Astrocyte of the cerebellum (primary cell): Measurements from ENCODE around the gene DNMT1.

Experiments used
- DNase-seq: peaks from one replicate; pipeline ENCODE4 v3.0.0-alpha.2; 2011; ENCODE audit warnings: low read depth
- H3K4me3 ChIP-seq: 2 replicates; pipeline ENCODE4 v1.5.1; 2011; ENCODE audit warnings: mild to moderate bottlenecking, low read depth, low read length, moderate library complexity
- CTCF ChIP-seq: IDR thresholded peaks from 2 replicates; pipeline ENCODE4 v1.5.1; 2012; ENCODE audit warnings: low read length, low read depth, moderate library complexity, mild to moderate bottlenecking; ENCODE audit errors: missing control alignments
- in situ Hi-C: cut with HindIII; loops from 2 replicates; pipeline ENCODE4 v1.10.0; 2017; ENCODE audit warnings: low sequenced_read_pairs

The DNMT1 gene

GRCh38 chr19:10093295-10094186 is 101.2 kb downstream of the DNMT1 start:
- in situ Hi-C loops, result no loop called here
- DNase-seq, result no peak
- H3K4me3 ChIP-seq, result no peak overlapping the region
- no peak for TF ChIP-seq CTCF

- in situ Hi-C loops, result no loop called here
- DNase-seq, result no peak
- H3K4me3 ChIP-seq, result no peak overlapping the region
- TF ChIP-seq CTCF, result no peak
These were observed 102.0 kb downstream of the DNMT1 start for GRCh38 chr19:10092648-10093294.

- in situ Hi-C loops, result no loop called here
- H3K4me3 ChIP-seq, result no peak overlapping the region
- TF ChIP-seq CTCF, result no peak
- DNase-seq, result no peak
These were observed 102.7 kb downstream of the DNMT1 start for GRCh38 chr19:10091895-10092641.

- TF ChIP-seq CTCF, result no peak
- in situ Hi-C loops, result no loop called here
- no peak overlapping the region for H3K4me3 ChIP-seq
- DNase-seq, result no peak
These were observed 103.4 kb downstream of the DNMT1 start for GRCh38 chr19:10091370-10091687.

GRCh38 chr19:10089801-10090375 is 104.9 kb downstream of the DNMT1 start:
- in situ Hi-C loops, result no loop called here
- H3K4me3 ChIP-seq, result no peak overlapping the region
- TF ChIP-seq CTCF, result no peak
- DNase-seq, result no peak

- in situ Hi-C loops, result no loop called here
- TF ChIP-seq CTCF, result no peak
- no peak for DNase-seq
- no peak overlapping the region for H3K4me3 ChIP-seq
These were observed 105.7 kb downstream of the DNMT1 start for GRCh38 chr19:10088949-10089554.
